Measurements from ENCODE around the gene CRISP3.
"Not testable (repeated sequence)": the region's sequence is repeated elsewhere in the genome, so short reads cannot be mapped to it uniquely, and the experiment has no call there.

Gene CRISP3

GRCh38 chr6:49744259-49744658 is at the start of gene CRISP3:
Gene CRISP3, minus strand, starts transcription at chr6:49744388. Its CDS starts 21 bp downstream, at chr6:49744367.
- DNase-seq (ENCODE audit: low spot score), result no peak

GRCh38 chr6:49790341-49790740 is 46.2 kb upstream of the CRISP3 start:
- no peak for DNase-seq (ENCODE audit: low spot score)

- peak; percentile 67 for DNase-seq (ENCODE audit: low spot score)
Measured at GRCh38 chr6:49787176-49787575, 43.0 kb upstream of the CRISP3 start, which contains the start of gene PGK2. Gene PGK2, minus strand, starts transcription at chr6:49787285. Its CDS starts 98 bp downstream, at chr6:49787187.

GRCh38 chr6:49784272-49784671 is 40.1 kb upstream of the CRISP3 start:
- DNase-seq (ENCODE audit: low spot score), result no peak

- DNase-seq (ENCODE audit: low spot score), result no peak
Measured at GRCh38 chr6:49782725-49783124, 38.5 kb upstream of the CRISP3 start.

GRCh38 chr6:49782293-49782692 is 38.1 kb upstream of the CRISP3 start:
- DNase-seq (ENCODE audit: low spot score), result no peak

GRCh38 chr6:49776444-49776843 is 32.3 kb upstream of the CRISP3 start:
- no peak for DNase-seq (ENCODE audit: low spot score)

GRCh38 chr6:49775043-49775442 is 30.9 kb upstream of the CRISP3 start:
- no peak for DNase-seq (ENCODE audit: low spot score)

GRCh38 chr6:49772285-49772684 is 28.1 kb upstream of the CRISP3 start:
- no peak for DNase-seq (ENCODE audit: low spot score)

GRCh38 chr6:49766762-49767161 is 22.6 kb upstream of the CRISP3 start:
- no peak for DNase-seq (ENCODE audit: low spot score)

- DNase-seq (ENCODE audit: low spot score), result no peak
Measured at GRCh38 chr6:49764571-49765236, 20.5 kb upstream of the CRISP3 start.

GRCh38 chr6:49743429-49743828 is 759 bp downstream of the CRISP3 start:
- no peak for DNase-seq (ENCODE audit: low spot score)

GRCh38 chr6:49739423-49739822 is 4.8 kb downstream of the CRISP3 start:
- DNase-seq (ENCODE audit: low spot score), result no peak

GRCh38 chr6:49736017-49736508 is 8.1 kb downstream of the CRISP3 start:
- DNase-seq (ENCODE audit: low spot score), result no peak

- no peak for DNase-seq (ENCODE audit: low spot score)
Measured at GRCh38 chr6:49733680-49734079, 10.5 kb downstream of the CRISP3 start.

- no peak for DNase-seq (ENCODE audit: low spot score)
Measured at GRCh38 chr6:49732781-49733180, 11.4 kb downstream of the CRISP3 start.

GRCh38 chr6:49730251-49730650 is 13.9 kb downstream of the CRISP3 start:
- DNase-seq (ENCODE audit: low spot score), result no peak

- not testable (repeated sequence) for DNase-seq (ENCODE audit: low spot score)
Measured at GRCh38 chr6:49723917-49724316, 20.3 kb downstream of the CRISP3 start.

- no peak for DNase-seq (ENCODE audit: low spot score)
Measured at GRCh38 chr6:49721297-49721696, 22.9 kb downstream of the CRISP3 start.

GRCh38 chr6:49720372-49720771 is 23.8 kb downstream of the CRISP3 start:
- no peak for DNase-seq (ENCODE audit: low spot score)

GRCh38 chr6:49713346-49713745 is 30.8 kb downstream of the CRISP3 start, which contains the start of gene CRISP2:
Gene CRISP2, minus strand, starts transcription at chr6:49713543. Its CDS starts 4,347 bp downstream, at chr6:49709196.
- no peak for DNase-seq (ENCODE audit: low spot score)

GRCh38 chr6:49698478-49698877 is 45.7 kb downstream of the CRISP3 start:
- DNase-seq (ENCODE audit: low spot score), result no peak

GRCh38 chr6:49693512-49693911 is 50.7 kb downstream of the CRISP3 start:
- DNase-seq (ENCODE audit: low spot score), result no peak

GRCh38 chr6:49692534-49692933 is 51.7 kb downstream of the CRISP3 start:
- no peak for DNase-seq (ENCODE audit: low spot score)

Data from iPS-NIHi11 (cell line).